GM12878 (cell line): ENCODE data around the gene CDC14A. TPM values are rescaled to one million over a fixed set of nuclear protein-coding genes. Genes with fewer than 3 reads are reported as not detected.

Experiments
- ATAC-seq: fragments of 200-7000 bp; cut with Tn5 transposase; 3 replicates; pipeline ENCODE4 v1.9.1; 2020; ENCODE audit warnings: mild to moderate bottlenecking, moderate library complexity
- BruUV-seq: library from RNA; stranded (reverse); fragments of 400-500 nt; replicated peaks from 2 replicates; lab custom pipeline; 2021; lab: Mats Ljungman, UMichigan
- CTCF ChIA-PET: fragments of 300-600 bp; sonication (Branson Sonifier 250); formaldehyde crosslinking; extraction: SDS; loops from one replicate; lab custom pipeline; 2021; ENCODE audit warnings: inconsistent platforms; lab: Yijun Ruan, JAX
- POLR2A ChIA-PET: fragments of 350-600 bp; formaldehyde crosslinking; extraction: SDS; loops from one replicate; lab custom pipeline; 2021; ENCODE audit warnings: inconsistent platforms; lab: Charles Lee
- RAD21 ChIA-PET: fragments of 300-600 bp; sonication (Branson Sonifier 250); formaldehyde crosslinking; loops from one replicate; lab custom pipeline; 2023; ENCODE audit warnings: antibody characterized with exemption; ENCODE audit not compliant: unreplicated experiment; lab: Charles Lee
- SMC1A ChIA-PET: fragments of 300-600 bp; sonication (Branson Sonifier 250); formaldehyde crosslinking; loops from one replicate; lab custom pipeline; 2023; ENCODE audit not compliant: unreplicated experiment, uncharacterized antibody; lab: Charles Lee
- DNase-seq: peaks from one replicate; pipeline ENCODE4 v3.0.0-alpha.2; 2011; ENCODE audit warnings: low read depth, low spot score
- FAIRE-seq: peaks from 3 replicates; lab custom pipeline; 2011; peaks lifted over from hg19 to GRCh38; lab: Jason Lieb, UNC
- H2AFZ ChIP-seq: 2 replicates; pipeline ENCODE4 v1.6.0; 2011; ENCODE audit warnings: low read depth, low read length, control low read depth; ENCODE audit not compliant: control insufficient read depth
- H3K27ac ChIP-seq: 2 replicates; pipeline ENCODE4 v1.5.1; 2011; ENCODE audit warnings: control low read depth; ENCODE audit not compliant: control insufficient read depth, insufficient read depth
- H3K27me3 ChIP-seq, 2 experiments: replicated peaks in 1 of 2; 2 replicates each; pipeline versions ENCODE4 v1.6.0 to v1.6.1; 2011; ENCODE audit warnings: low read length in 1 of 2; ENCODE audit not compliant: control insufficient read depth in 2 of 2, insufficient read depth in 2 of 2
- H3K36me3 ChIP-seq, 2 experiments: 2 replicates each; pipeline ENCODE4 v1.5.1; 2011; ENCODE audit warnings: low read length in 1 of 2; ENCODE audit not compliant: control insufficient read depth in 2 of 2, insufficient read depth in 2 of 2
- H3K4me1 ChIP-seq: 2 replicates; pipeline ENCODE4 v1.6.1; 2011; ENCODE audit warnings: mild to moderate bottlenecking, low read length, moderate library complexity, mixed read lengths; ENCODE audit not compliant: control insufficient read depth, insufficient read depth
- H3K4me2 ChIP-seq: 2 replicates; pipeline ENCODE4 v1.6.0; 2011; ENCODE audit warnings: control low read depth; ENCODE audit not compliant: control insufficient read depth, insufficient read depth
- H3K4me3 ChIP-seq: fragments of 200-600 bp; sonication (generic); 2 replicates; pipeline ENCODE4 v1.5.1; 2016
- H3K79me2 ChIP-seq: 2 replicates; pipeline ENCODE4 v1.6.0; 2011; ENCODE audit warnings: low read length; ENCODE audit not compliant: control insufficient read depth, insufficient read depth
- H3K9ac ChIP-seq: 2 replicates; pipeline ENCODE4 v1.8.0; 2011; ENCODE audit warnings: low read length, control low read depth, mixed read lengths; ENCODE audit not compliant: control insufficient read depth, insufficient read depth
- H3K9me3 ChIP-seq: replicated peaks from 3 replicates; pipeline ENCODE4 v1.5.1; 2011; ENCODE audit warnings: mild to moderate bottlenecking, low read length; ENCODE audit not compliant: control insufficient read depth, insufficient read depth
- H4K20me1 ChIP-seq: 2 replicates; pipeline ENCODE4 v1.6.0; 2011; ENCODE audit not compliant: control insufficient read depth, insufficient read depth
- CHD2 ChIP-seq: IDR thresholded peaks from 2 replicates; pipeline ENCODE4 v1.6.1; 2011; ENCODE audit warnings: low read depth, low read length, improper control_type of control experiment, borderline replicate concordance
- EGR1 ChIP-seq, 2 experiments: IDR thresholded peaks; 1 replicate in 1 of 2; 2 replicates in 1 of 2; pipeline ENCODE4 v1.6.1; 2011 to 2012; ENCODE audit warnings: low read depth in 2 of 2, low read length in 2 of 2, borderline replicate concordance in 1 of 2, mild to moderate bottlenecking in 1 of 2, moderate library complexity in 1 of 2
- EZH2 ChIP-seq: IDR thresholded peaks from 2 replicates; pipeline ENCODE4 v1.6.1; 2012; ENCODE audit warnings: low read depth, mild to moderate bottlenecking, control low read depth, inconsistent platforms, low read length, borderline replicate concordance; ENCODE audit not compliant: control insufficient read depth
- HCFC1 ChIP-seq: fragments of 150-350 bp; IDR thresholded peaks from 2 replicates; pipeline ENCODE4 v1.6.1; 2014; ENCODE audit warnings: low read length
- JUNB ChIP-seq: IDR thresholded peaks from 2 replicates; pipeline ENCODE4 v1.6.1; 2016; ENCODE audit warnings: antibody characterized with exemption, mild to moderate bottlenecking
- POLR2A ChIP-seq: IDR thresholded peaks from 2 replicates; pipeline ENCODE4 v1.6.1; 2011; ENCODE audit warnings: low read depth, mild to moderate bottlenecking, low read length
- SMAD5 ChIP-seq: IDR thresholded peaks from 2 replicates; pipeline ENCODE4 v1.6.1; 2016; ENCODE audit warnings: antibody characterized with exemption, low read depth
- SP1 ChIP-seq: IDR thresholded peaks from one replicate; pipeline ENCODE4 v1.6.1; 2011; ENCODE audit warnings: low read depth, low read length
- YBX1 ChIP-seq: fragments of 450-650 bp; IDR thresholded peaks from 2 replicates; pipeline ENCODE4 v1.6.1; 2016; ENCODE audit warnings: antibody characterized with exemption
- ZNF622 ChIP-seq: fragments of 450-650 bp; IDR thresholded peaks from 2 replicates; pipeline ENCODE4 v1.6.1; 2017; ENCODE audit warnings: mild to moderate bottlenecking, inconsistent platforms
- WGBS: methylation state at CpG from one replicate; pipeline ENCODE4 v1.1.6; 2016; ENCODE audit warnings: low lambda C conversion rate; ENCODE audit not compliant: insufficient replicate concordance, insufficient coverage; ENCODE audit errors: missing lambda C conversion rate; 5-methylcytosine and 5-hydroxymethylcytosine counted together
- in situ Hi-C: fragments of 300-500 bp; cut with MboI; formaldehyde crosslinking; loops from 9 replicates; pipeline ENCODE4 v1.14.3; 2018; ENCODE audit warnings: mixed read lengths
- intact Hi-C: fragments of 100-400 bp; cut with micrococcal nuclease; formaldehyde crosslinking; loops from one replicate; pipeline ENCODE4 v1.14.2; 2022; ENCODE audit not compliant: unreplicated experiment
- polyA plus RNA-seq, 11 experiments: library from polyadenylated mRNA; depleted of rRNA in 4 of 11; unstranded in 6 of 11; stranded (reverse) in 5 of 11; fragments of >200 nt; fragmentation: Nextera tagmentation in 4 of 11; fragmentation: Illumina TruSeq in 1 of 11; extraction: Ambion mirVana in 4 of 11; extraction: Trizol in 1 of 11; gene quantifications; 1 replicate in 1 of 11; 2 replicates in 10 of 11; pipeline versions ENCODE4 v1.2.1 to v1.2.3, GENCODE V29; 2011 to 2016; ENCODE audit warnings: inconsistent platforms in 2 of 11, missing spikeins in 2 of 11, low read depth in 1 of 11
- total RNA-seq, 4 experiments: library from RNA; depleted of rRNA in 3 of 4; stranded (reverse); fragments of >200 nt in 3 of 4; fragmentation: Illumina TruSeq in 1 of 4; extraction: Trizol in 1 of 4; gene quantifications; 2 replicates each; pipeline versions ENCODE4 v1.2.1 to v1.2.3, GENCODE V29; 2013 to 2021
- TF ChIP-seq, protein P1 (sequence below): IDR thresholded peaks from 2 replicates; pipeline ENCODE4 v1.6.1; 2012; ENCODE audit warnings: low read length, inconsistent platforms
- TF ChIP-seq, protein P2 (sequence below): fragments of 150-350 bp; IDR thresholded peaks from 2 replicates; pipeline ENCODE4 v1.6.1; 2016; ENCODE audit warnings: low read depth, low read length

Gene CDC14A
- total and polyA plus RNA-seq, 10 of the 15 experiments (the other 5 are each of a cell fraction or from before 2014, with no cell fraction given) = 1.5 to 7.1 (median 5.5) TPM

GRCh38 chr1:100497796-100498195, 145.5 kb downstream of the CDC14A start:
- TF ChIP-seq JUNB (no peak), EZH2 (no peak), ZNF622 (no peak), EGR1 (IDR thresholded peaks at IDR 0.05; ENCODE audit: borderline replicate concordance in 1 of 2, low read depth in 2 of 2, low read length in 2 of 2) (no peak), SMAD5 (no peak), HCFC1 (no peak), POLR2A (no peak), YBX1 (no peak), CHD2 (no peak), SP1 (no peak)
- TF ChIP-seq, protein P1, sequence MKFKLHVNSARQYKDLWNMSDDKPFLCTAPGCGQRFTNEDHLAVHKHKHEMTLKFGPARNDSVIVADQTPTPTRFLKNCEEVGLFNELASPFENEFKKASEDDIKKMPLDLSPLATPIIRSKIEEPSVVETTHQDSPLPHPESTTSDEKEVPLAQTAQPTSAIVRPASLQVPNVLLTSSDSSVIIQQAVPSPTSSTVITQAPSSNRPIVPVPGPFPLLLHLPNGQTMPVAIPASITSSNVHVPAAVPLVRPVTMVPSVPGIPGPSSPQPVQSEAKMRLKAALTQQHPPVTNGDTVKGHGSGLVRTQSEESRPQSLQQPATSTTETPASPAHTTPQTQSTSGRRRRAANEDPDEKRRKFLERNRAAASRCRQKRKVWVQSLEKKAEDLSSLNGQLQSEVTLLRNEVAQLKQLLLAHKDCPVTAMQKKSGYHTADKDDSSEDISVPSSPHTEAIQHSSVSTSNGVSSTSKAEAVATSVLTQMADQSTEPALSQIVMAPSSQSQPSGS = no peak
- TF ChIP-seq, protein P2, sequence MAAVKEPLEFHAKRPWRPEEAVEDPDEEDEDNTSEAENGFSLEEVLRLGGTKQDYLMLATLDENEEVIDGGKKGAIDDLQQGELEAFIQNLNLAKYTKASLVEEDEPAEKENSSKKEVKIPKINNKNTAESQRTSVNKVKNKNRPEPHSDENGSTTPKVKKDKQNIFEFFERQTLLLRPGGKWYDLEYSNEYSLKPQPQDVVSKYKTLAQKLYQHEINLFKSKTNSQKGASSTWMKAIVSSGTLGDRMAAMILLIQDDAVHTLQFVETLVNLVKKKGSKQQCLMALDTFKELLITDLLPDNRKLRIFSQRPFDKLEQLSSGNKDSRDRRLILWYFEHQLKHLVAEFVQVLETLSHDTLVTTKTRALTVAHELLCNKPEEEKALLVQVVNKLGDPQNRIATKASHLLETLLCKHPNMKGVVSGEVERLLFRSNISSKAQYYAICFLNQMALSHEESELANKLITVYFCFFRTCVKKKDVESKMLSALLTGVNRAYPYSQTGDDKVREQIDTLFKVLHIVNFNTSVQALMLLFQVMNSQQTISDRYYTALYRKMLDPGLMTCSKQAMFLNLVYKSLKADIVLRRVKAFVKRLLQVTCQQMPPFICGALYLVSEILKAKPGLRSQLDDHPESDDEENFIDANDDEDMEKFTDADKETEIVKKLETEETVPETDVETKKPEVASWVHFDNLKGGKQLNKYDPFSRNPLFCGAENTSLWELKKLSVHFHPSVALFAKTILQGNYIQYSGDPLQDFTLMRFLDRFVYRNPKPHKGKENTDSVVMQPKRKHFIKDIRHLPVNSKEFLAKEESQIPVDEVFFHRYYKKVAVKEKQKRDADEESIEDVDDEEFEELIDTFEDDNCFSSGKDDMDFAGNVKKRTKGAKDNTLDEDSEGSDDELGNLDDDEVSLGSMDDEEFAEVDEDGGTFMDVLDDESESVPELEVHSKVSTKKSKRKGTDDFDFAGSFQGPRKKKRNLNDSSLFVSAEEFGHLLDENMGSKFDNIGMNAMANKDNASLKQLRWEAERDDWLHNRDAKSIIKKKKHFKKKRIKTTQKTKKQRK = no peak
- no peaks in the 10 kb centered on the region for H4K20me1 ChIP-seq
- ChIA-PET POLR2A (no interaction called here), CTCF (interaction anchor here (1.3 kb wide), 1 partner anchor 43 kb away, joined by 4 read pairs; no protein-coding TSS in a partner anchor), SMC1A (interaction anchor here (1.3 to 1.5 kb wide), 2 partner anchors 9 to 23 kb away, joined by 3 to 5 read pairs; no protein-coding TSS in a partner anchor), RAD21 (no interaction called here)
- H3K4me3 ChIP-seq = no peak overlapping the region
- in situ Hi-C loops (no loop called here), intact Hi-C loops (no loop called here)
- DNase-seq (no peak), ATAC-seq (no peak), FAIRE-seq (no peak)
- no TSS peak for BruUV-seq
- H3K36me3 ChIP-seq = peaks cover 0 to 2% of the 10 kb centered on the region in 2 experiments; a peak in 1 of 4 replicates
- no peak overlapping the region for H2AFZ ChIP-seq
- no peaks in the 10 kb centered on the region for H3K27me3 ChIP-seq
- WGBS = 96% methylated on average over 4 of the region's 4 CpGs
- H3K79me2 ChIP-seq = no peaks in the 10 kb centered on the region
- H3K27ac ChIP-seq = no peak overlapping the region
- no peak overlapping the region for H3K9ac ChIP-seq
- no peaks in the 10 kb centered on the region for H3K4me1 ChIP-seq
- no peak overlapping the region for H3K4me2 ChIP-seq
- H3K9me3 ChIP-seq = no peaks in the 10 kb centered on the region
